HG02852 (cell line): Measurements from ENCODE around the gene NCAPD2.

ENCODE experiments used
- ATAC-seq: cut with Tn5 transposase; IDR thresholded peaks from one replicate; pipeline ENCODE4 v1.9.1; 2021; ENCODE audit warnings: mild to moderate bottlenecking, moderate library complexity; ENCODE audit not compliant: unreplicated experiment

The NCAPD2 gene

DNA sequence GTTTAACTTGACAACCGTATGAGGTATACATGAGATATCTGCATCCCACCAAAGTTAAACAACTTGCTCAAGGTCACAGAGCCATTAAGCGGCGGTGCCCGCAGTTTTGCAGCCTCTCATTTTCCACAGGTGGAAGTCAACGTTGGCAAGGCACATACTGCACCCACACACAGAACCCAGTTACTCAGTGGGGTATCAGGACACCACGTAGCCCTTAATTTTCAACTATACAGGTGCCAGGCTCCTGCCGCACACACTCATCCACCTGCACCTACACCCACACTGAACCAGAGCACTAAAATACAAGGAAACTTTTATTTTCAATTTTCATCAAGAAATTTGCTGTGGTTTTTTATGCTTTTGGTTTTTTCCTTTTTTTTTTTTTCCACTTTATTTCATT, 75.9 kb downstream of the NCAPD2 start:
- ATAC-seq, result no peak

DNA sequence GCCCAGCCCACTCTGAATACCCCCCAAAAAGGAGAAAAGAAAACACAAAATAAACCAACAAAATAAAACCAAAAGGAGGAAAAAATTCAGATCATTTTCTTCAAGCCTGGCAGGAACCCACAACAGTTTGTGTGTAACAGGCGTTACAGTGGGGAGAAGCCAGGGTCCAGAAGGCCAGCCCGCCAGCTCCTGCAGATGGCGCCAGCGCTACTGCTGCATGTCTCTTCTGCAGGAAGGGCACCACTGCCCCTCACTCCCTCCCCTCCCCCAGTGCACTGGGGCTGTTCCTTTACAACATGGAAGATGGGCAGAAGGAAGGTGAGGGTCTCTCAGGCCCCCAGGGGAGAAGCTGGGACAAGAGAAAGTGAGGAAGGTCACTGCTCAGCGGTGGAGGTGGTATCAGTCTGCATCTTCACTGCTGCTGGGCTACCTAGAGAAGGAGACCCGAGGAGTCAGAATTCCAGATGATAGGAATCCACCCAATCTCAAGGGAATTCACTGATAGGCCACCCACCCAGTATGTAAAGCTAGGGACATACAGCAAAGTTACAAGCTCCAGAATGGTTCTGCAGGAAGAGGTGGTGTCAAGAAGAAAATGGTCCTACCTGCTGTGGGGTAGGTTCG, 76.5 kb downstream of the NCAPD2 start:
- ATAC-seq, result no peak

DNA sequence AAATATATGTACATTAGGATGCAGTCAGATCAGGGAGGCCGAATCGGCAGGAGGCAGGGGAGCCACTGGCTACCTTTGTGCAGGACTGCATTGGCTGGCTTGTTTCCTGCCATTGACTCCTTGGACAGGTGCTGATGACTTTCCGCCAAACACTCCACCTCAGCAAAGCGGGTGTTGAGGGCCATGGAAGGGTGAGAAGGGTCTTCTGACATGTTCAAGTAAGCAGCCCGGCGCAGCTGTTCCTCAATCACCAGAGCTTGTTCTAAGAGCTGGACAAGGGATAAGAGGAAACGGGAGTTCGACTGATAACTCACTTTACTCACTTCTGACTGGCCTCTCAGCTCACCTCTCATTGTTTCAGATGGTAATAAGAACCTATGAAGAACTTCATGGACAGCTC, 79.1 kb downstream of the NCAPD2 start:
- no peak for ATAC-seq

DNA sequence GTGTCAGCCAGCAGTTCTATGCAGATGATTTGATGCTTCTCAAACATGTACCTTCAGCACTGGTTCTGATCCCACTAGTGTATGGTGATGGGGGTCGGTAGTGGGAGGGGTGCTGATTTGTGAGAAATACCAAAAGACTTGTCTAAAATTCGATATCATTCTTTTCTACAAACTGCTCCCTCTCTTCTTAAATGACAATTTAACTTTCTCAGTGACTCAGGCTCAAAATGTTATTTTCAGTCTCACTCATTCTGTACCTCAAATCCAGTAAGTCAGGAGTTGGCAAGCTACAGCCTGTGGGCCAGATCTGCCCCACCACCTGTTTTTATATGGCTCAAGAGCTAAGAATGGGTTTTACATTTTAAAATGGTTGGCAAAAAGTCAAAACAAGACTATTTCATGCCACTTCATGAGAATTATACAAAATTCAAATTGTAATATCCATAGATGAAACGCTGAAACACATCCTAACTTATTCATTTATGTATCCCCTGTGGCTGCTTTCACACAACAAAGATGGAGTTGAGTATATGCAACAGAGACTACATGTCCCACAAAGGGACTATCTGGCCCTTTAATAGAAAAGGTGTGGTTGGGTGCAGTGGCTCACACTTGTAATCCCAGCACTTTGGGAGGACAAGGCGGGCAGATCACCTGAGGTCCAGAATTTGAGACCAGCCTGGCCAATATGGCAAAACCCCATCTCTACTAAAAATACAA, 80.8 kb downstream of the NCAPD2 start:
- no peak for ATAC-seq

DNA sequence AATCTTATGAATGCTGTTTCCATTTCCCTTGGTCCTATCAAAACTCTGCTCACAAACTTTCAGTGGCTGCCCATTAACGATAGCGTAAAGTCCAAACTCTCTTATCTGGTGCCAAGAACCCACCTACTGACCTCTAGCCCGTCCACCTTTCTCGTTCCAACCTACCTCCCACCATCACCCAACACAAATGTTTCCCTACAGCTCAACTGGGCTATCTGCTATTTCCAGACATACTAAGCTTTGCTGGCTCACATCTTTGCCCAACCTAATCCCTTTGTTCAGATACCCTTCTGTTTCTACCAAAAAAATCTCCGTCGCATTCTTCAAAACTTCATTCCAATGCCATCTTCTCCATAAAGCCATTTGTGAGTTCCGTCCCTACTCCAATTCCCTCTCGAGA, 81.7 kb downstream of the NCAPD2 start:
- no peak for ATAC-seq
